ENCODE data around the gene CIB4.
"Not testable (repeated sequence)": the region's sequence is repeated elsewhere in the genome, so short reads cannot be mapped to it uniquely, and the experiment has no call there.

Gene CIB4

GRCh38 chr2:26666671-26667070 is 25.5 kb upstream of the CIB4 start:
- DNase-seq (ENCODE audit: low read depth in 2 of 2) = no peak

- not testable (repeated sequence) for DNase-seq (ENCODE audit: low read depth in 2 of 2)
These were observed 24.1 kb upstream of the CIB4 start for GRCh38 chr2:26665296-26665695.

GRCh38 chr2:26660363-26660962 is 19.3 kb upstream of the CIB4 start:
- no peak for DNase-seq (ENCODE audit: low read depth in 2 of 2)

- DNase-seq (ENCODE audit: low read depth in 2 of 2) = no peak
These were observed 17.7 kb upstream of the CIB4 start for GRCh38 chr2:26658691-26659346.

- no peak for DNase-seq (ENCODE audit: low read depth in 2 of 2)
These were observed 16.1 kb upstream of the CIB4 start for GRCh38 chr2:26657265-26657664.

- no peak for DNase-seq (ENCODE audit: low read depth in 2 of 2)
These were observed 14.5 kb upstream of the CIB4 start for GRCh38 chr2:26655611-26656195.

GRCh38 chr2:26655120-26655519 is 14.0 kb upstream of the CIB4 start:
- not testable (repeated sequence) for DNase-seq (ENCODE audit: low read depth in 2 of 2)

GRCh38 chr2:26654061-26654340 is 12.8 kb upstream of the CIB4 start:
- no peak for DNase-seq (ENCODE audit: low read depth in 2 of 2)

GRCh38 chr2:26653207-26654060 is 12.3 kb upstream of the CIB4 start:
- no peak for DNase-seq (ENCODE audit: low read depth in 2 of 2)

GRCh38 chr2:26652361-26653041 is 11.3 kb upstream of the CIB4 start:
- DNase-seq (ENCODE audit: low read depth in 2 of 2) = no peak

- no peak for DNase-seq (ENCODE audit: low read depth in 2 of 2)
These were observed 10.6 kb upstream of the CIB4 start for GRCh38 chr2:26651799-26652198.

GRCh38 chr2:26651470-26651771 is 10.3 kb upstream of the CIB4 start:
- DNase-seq (ENCODE audit: low read depth in 2 of 2) = no peak

- no peak for DNase-seq (ENCODE audit: low read depth in 2 of 2)
These were observed 9.7 kb upstream of the CIB4 start for GRCh38 chr2:26650713-26651469.

GRCh38 chr2:26649992-26650712 is 9.0 kb upstream of the CIB4 start:
- DNase-seq (ENCODE audit: low read depth in 2 of 2) = no peak

GRCh38 chr2:26649322-26649721 is 8.2 kb upstream of the CIB4 start:
- DNase-seq (ENCODE audit: low read depth in 2 of 2) = no peak

GRCh38 chr2:26648516-26648915 is 7.3 kb upstream of the CIB4 start:
- no peak for DNase-seq (ENCODE audit: low read depth in 2 of 2)

GRCh38 chr2:26647981-26648380 is 6.8 kb upstream of the CIB4 start:
- no peak for DNase-seq (ENCODE audit: low read depth in 2 of 2)

GRCh38 chr2:26646986-26647672 is 6.0 kb upstream of the CIB4 start:
- DNase-seq (ENCODE audit: low read depth in 2 of 2) = no peak

GRCh38 chr2:26645762-26646161 is 4.6 kb upstream of the CIB4 start:
- no peak for DNase-seq (ENCODE audit: low read depth in 2 of 2)

GRCh38 chr2:26644188-26644835 is 3.1 kb upstream of the CIB4 start:
- no peak for DNase-seq (ENCODE audit: low read depth in 2 of 2)

Measured in stimulated activated CD4-positive, alpha-beta T cell treated with anti-CD3 and anti-CD28 coated beads, Interleukin-1b, Interleukin-23, amount 100 ng/mL, for 1 hour (primary cell).